HepG2 (cell line): ENCODE data around the gene SDR42E2. TPM values are rescaled to one million over a fixed set of nuclear protein-coding genes. Genes with fewer than 3 reads are reported as not detected.
A peak's percentile ranks its signal among the peaks of the same experiment; 100 is the strongest.

ENCODE experiments used
- CREB1 ChIP-seq, 2 experiments: fragments of 450-650 bp in 1 of 2; IDR thresholded peaks; 2 replicates each; pipeline ENCODE4 v1.6.1; 2016 to 2017; ENCODE audit warnings: control low read depth in 1 of 2, mild to moderate bottlenecking in 1 of 2, missing compliant biosample characterization in 1 of 2, missing genetic modification characterization in 1 of 2
- ELF4 ChIP-seq: sonication (generic); formaldehyde crosslinking; IDR thresholded peaks from 2 replicates; pipeline ENCODE4 v1.5.0; 2020; ENCODE audit warnings: missing genetic modification reagents, mild to moderate bottlenecking, moderate library complexity, borderline replicate concordance
- FOXM1 ChIP-seq: sonication (generic); formaldehyde crosslinking; IDR thresholded peaks from 2 replicates; pipeline ENCODE4 v1.5.0; 2020; ENCODE audit warnings: missing genetic modification reagents
- GTF3A ChIP-seq: sonication (generic); formaldehyde crosslinking; conservative IDR thresholded peaks from 2 replicates; pipeline ENCODE4 v1.4.0; 2020; ENCODE audit warnings: mild to moderate bottlenecking, missing genetic modification reagents
- ISX ChIP-seq: sonication (generic); formaldehyde crosslinking; conservative IDR thresholded peaks from 2 replicates; pipeline ENCODE4 v1.5.0; 2020; ENCODE audit warnings: missing genetic modification reagents
- MBD4 ChIP-seq: IDR thresholded peaks from 2 replicates; pipeline ENCODE4 v1.6.1; 2012; ENCODE audit warnings: low read length, inconsistent platforms, borderline replicate concordance
- MYC ChIP-seq: sonication (generic); formaldehyde crosslinking; IDR thresholded peaks from 2 replicates; pipeline ENCODE4 v1.9.0; 2021; ENCODE audit warnings: missing genetic modification reagents, borderline replicate concordance
- NCOA5 ChIP-seq: sonication (generic); formaldehyde crosslinking; IDR thresholded peaks from 2 replicates; pipeline ENCODE4 v1.4.0; 2020; ENCODE audit warnings: missing genetic modification reagents
- SOX13 ChIP-seq, 3 experiments: fragments of 450-650 bp in 1 of 3; sonication (generic) in 1 of 3; formaldehyde crosslinking in 1 of 3; IDR thresholded peaks in 2 of 3; conservative IDR thresholded peaks in 1 of 3; 2 replicates each; pipeline versions ENCODE4 v1.5.0 to v1.6.1; 2016 to 2020; ENCODE audit warnings: antibody characterized with exemption in 1 of 3, mild to moderate bottlenecking in 1 of 3, missing compliant biosample characterization in 1 of 3, missing genetic modification reagents in 1 of 3, moderate library complexity in 1 of 3
- ZBTB3 ChIP-seq: sonication (generic); formaldehyde crosslinking; IDR thresholded peaks from 2 replicates; pipeline ENCODE4 v1.4.0; 2020; ENCODE audit warnings: low read depth, mild to moderate bottlenecking, moderate library complexity, missing genetic modification reagents, borderline replicate concordance
- ZNF124 ChIP-seq: sonication (generic); formaldehyde crosslinking; IDR thresholded peaks from 2 replicates; pipeline ENCODE4 v1.4.0; 2020; ENCODE audit warnings: missing genetic modification reagents
- ZNF224 ChIP-seq: sonication (generic); formaldehyde crosslinking; IDR thresholded peaks from 2 replicates; pipeline ENCODE4 v1.5.0; 2020; ENCODE audit warnings: mild to moderate bottlenecking, missing genetic modification reagents
- ZNF326 ChIP-seq: sonication (generic); formaldehyde crosslinking; IDR thresholded peaks from 2 replicates; pipeline ENCODE4 v1.4.0; 2020; ENCODE audit warnings: missing genetic modification reagents, borderline replicate concordance
- ZNF383 ChIP-seq: sonication (generic); formaldehyde crosslinking; IDR thresholded peaks from 2 replicates; pipeline ENCODE4 v1.4.0; 2020; ENCODE audit warnings: missing genetic modification reagents, mild to moderate bottlenecking, borderline replicate concordance
- ZNF431 ChIP-seq: sonication (generic); formaldehyde crosslinking; IDR thresholded peaks from 2 replicates; pipeline ENCODE4 v1.9.0; 2022; ENCODE audit warnings: missing genetic modification reagents, low read depth, mild to moderate bottlenecking, borderline replicate concordance
- ZNF564 ChIP-seq: sonication (generic); formaldehyde crosslinking; IDR thresholded peaks from 2 replicates; pipeline ENCODE4 v1.8.1; 2023; ENCODE audit warnings: mild to moderate bottlenecking, missing genetic modification reagents
- polyA plus RNA-seq, 8 experiments: library from polyadenylated mRNA; depleted of rRNA in 3 of 8; stranded (reverse) in 7 of 8; unstranded in 1 of 8; fragments of >200 nt; fragmentation: Illumina TruSeq in 4 of 8; extraction: Trizol in 4 of 8; gene quantifications; 2 replicates each; pipeline versions ENCODE4 v1.2.1 to v1.2.3, GENCODE V29; 2011 to 2016; ENCODE audit warnings: low read depth in 4 of 8, missing spikeins in 1 of 8, mixed read lengths in 1 of 8; ENCODE audit not compliant: insufficient read depth in 1 of 8
- total RNA-seq, 5 experiments: library from RNA; depleted of rRNA; stranded (reverse); fragments of >200 nt; fragmentation: Illumina TruSeq; extraction: Trizol; gene quantifications; 2 replicates each; pipeline ENCODE4 v1.2.3, GENCODE V29; 2016; ENCODE audit warnings: low read depth in 1 of 5
- TF ChIP-seq, protein P1 (sequence below): sonication (generic); formaldehyde crosslinking; IDR thresholded peaks from 2 replicates; pipeline ENCODE4 v1.4.0; 2020; ENCODE audit warnings: missing genetic modification reagents
- TF ChIP-seq, protein P2 (sequence below): sonication (generic); formaldehyde crosslinking; IDR thresholded peaks from 2 replicates; pipeline ENCODE4 v1.4.0; 2020; ENCODE audit warnings: mild to moderate bottlenecking, missing genetic modification reagents
- TF ChIP-seq, protein P3 (sequence below): sonication (generic); formaldehyde crosslinking; IDR thresholded peaks from 2 replicates; pipeline ENCODE4 v1.4.0; 2020; ENCODE audit warnings: mild to moderate bottlenecking, missing genetic modification reagents
- TF ChIP-seq, protein P4 (sequence below), 2 experiments: sonication (generic) in 1 of 2; formaldehyde crosslinking in 1 of 2; IDR thresholded peaks; 2 replicates each; pipeline versions ENCODE4 v1.4.0 to v1.6.1; 2018 to 2020; ENCODE audit warnings: missing genetic modification reagents in 2 of 2, borderline replicate concordance in 1 of 2, low read depth in 1 of 2, mild to moderate bottlenecking in 1 of 2, missing biosample characterization in 1 of 2
- TF ChIP-seq, protein P5 (sequence below): sonication (generic); formaldehyde crosslinking; IDR thresholded peaks from 2 replicates; pipeline ENCODE4 v1.5.1; 2020; ENCODE audit warnings: mild to moderate bottlenecking, missing genetic modification reagents, moderate library complexity
- TF ChIP-seq, protein P6 (sequence below): IDR thresholded peaks from 2 replicates; pipeline ENCODE4 v1.6.1; 2016; ENCODE audit warnings: low read depth, borderline replicate concordance

SDR42E2 gene
- total and polyA plus RNA-seq, 2 of the 13 experiments (the other 11 are each of a cell fraction or from before 2014, with no cell fraction given) = 0.05 to 0.11 TPM

DNA sequence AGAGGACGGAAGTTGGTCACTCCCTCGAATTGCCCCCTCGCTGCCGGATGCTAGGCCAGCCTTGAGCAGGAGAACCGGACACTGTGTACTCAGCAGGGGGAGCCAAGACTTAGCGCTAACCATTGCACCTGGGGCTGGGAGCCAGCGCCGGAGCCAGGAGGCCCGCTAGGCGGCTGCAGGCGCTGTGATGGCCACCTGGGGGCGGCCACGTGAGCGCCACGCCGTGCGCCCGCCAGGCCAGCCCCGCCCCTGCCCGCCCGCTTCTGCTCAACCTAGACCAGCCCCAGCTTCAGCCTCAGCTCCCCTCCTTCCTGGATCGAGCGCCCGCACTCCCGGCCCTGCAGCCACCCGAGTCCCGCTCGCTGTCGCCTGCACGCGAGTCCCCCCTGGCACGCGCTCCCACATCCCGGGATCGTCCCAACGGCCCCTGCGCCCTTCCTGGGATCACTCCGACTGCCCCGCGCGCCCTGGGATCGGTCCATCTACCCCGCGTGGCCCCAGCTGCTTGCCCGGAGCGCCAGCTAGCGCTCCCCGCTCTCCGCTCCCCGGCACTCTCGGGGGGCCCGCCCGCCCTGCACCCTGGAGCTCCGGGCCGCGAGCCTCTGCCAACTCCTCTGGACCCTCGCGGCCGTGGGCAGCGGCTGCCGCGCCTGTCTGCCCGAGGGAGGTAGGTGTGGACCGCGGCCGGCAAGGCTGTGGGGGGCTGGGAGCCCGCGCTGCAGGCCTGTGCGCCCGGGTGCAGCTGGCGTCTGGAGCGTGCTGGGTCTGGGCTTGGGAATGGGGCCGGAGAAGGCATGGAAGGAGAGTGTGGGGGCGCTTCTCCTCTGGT lies 43.9 kb downstream of the SDR42E2 start, which contains the start of gene EEF2K (continued):
- TF ChIP-seq, protein P1, sequence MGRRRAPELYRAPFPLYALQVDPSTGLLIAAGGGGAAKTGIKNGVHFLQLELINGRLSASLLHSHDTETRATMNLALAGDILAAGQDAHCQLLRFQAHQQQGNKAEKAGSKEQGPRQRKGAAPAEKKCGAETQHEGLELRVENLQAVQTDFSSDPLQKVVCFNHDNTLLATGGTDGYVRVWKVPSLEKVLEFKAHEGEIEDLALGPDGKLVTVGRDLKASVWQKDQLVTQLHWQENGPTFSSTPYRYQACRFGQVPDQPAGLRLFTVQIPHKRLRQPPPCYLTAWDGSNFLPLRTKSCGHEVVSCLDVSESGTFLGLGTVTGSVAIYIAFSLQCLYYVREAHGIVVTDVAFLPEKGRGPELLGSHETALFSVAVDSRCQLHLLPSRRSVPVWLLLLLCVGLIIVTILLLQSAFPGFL = peak; percentile 77; the same call in 1 of the 2 replicates
- TF ChIP-seq ZNF564 (CRISPR knock-in tag) = peak; percentile 92
- TF ChIP-seq ZNF383 (CRISPR knock-in tag) = peak; percentile 88; the same call in 1 of the 2 replicates
- TF ChIP-seq ZNF431 (CRISPR knock-in tag) = peak; percentile 91
- 0 out of 2 replicates have a peak, but pooled peaks have one; percentile 37 for TF ChIP-seq FOXM1 (CRISPR knock-in tag)
- TF ChIP-seq NCOA5 (CRISPR knock-in tag) = no peak
- TF ChIP-seq, protein P2, sequence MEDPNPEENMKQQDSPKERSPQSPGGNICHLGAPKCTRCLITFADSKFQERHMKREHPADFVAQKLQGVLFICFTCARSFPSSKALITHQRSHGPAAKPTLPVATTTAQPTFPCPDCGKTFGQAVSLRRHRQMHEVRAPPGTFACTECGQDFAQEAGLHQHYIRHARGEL (CRISPR knock-in tag) = no peak
- no peak for TF ChIP-seq ZNF326 (CRISPR knock-in tag)
- no peak for TF ChIP-seq SOX13 (IDR thresholded peaks at IDR 0.05)
- peak in 1 of 2 experiments; percentile 69; a peak in 2 of 4 replicates for TF ChIP-seq SOX13 (CRISPR knock-in tag; conservative IDR thresholded peaks at IDR 0.05 in 1 of 2, IDR thresholded peaks at IDR 0.05 in 1 of 2)
- TF ChIP-seq, protein P3, sequence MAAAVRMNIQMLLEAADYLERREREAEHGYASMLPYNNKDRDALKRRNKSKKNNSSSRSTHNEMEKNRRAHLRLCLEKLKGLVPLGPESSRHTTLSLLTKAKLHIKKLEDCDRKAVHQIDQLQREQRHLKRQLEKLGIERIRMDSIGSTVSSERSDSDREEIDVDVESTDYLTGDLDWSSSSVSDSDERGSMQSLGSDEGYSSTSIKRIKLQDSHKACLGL (CRISPR knock-in tag) = peak; percentile 77; the same call in 1 of the 2 replicates
- peak; percentile 98; the same call in 1 of the 2 replicates for TF ChIP-seq GTF3A (CRISPR knock-in tag)
- peak; percentile 97 for TF ChIP-seq ISX (CRISPR knock-in tag)
- TF ChIP-seq, protein P4, sequence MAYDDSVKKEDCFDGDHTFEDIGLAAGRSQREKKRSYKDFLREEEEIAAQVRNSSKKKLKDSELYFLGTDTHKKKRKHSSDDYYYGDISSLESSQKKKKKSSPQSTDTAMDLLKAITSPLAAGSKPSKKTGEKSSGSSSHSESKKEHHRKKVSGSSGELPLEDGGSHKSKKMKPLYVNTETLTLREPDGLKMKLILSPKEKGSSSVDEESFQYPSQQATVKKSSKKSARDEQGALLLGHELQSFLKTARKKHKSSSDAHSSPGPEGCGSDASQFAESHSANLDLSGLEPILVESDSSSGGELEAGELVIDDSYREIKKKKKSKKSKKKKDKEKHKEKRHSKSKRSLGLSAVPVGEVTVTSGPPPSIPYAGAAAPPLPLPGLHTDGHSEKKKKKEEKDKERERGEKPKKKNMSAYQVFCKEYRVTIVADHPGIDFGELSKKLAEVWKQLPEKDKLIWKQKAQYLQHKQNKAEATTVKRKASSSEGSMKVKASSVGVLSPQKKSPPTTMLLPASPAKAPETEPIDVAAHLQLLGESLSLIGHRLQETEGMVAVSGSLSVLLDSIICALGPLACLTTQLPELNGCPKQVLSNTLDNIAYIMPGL (CRISPR knock-in tag; IDR thresholded peaks at IDR 0.05; ENCODE audit: borderline replicate concordance in 1 of 2, low read depth in 1 of 2) = peak; percentile 100
- TF ChIP-seq, protein P5, sequence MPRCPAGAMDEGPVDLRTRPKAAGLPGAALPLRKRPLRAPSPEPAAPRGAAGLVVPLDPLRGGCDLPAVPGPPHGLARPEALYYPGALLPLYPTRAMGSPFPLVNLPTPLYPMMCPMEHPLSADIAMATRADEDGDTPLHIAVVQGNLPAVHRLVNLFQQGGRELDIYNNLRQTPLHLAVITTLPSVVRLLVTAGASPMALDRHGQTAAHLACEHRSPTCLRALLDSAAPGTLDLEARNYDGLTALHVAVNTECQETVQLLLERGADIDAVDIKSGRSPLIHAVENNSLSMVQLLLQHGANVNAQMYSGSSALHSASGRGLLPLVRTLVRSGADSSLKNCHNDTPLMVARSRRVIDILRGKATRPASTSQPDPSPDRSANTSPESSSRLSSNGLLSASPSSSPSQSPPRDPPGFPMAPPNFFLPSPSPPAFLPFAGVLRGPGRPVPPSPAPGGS (CRISPR knock-in tag) = peak; percentile 87
- TF ChIP-seq MYC = peak; percentile 98
- no peak; the same call in none of the 2 replicates for TF ChIP-seq ELF4 (CRISPR knock-in tag)
- TF ChIP-seq, protein P6, sequence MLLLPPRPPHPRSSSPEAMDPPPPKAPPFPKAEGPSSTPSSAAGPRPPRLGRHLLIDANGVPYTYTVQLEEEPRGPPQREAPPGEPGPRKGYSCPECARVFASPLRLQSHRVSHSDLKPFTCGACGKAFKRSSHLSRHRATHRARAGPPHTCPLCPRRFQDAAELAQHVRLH = peak; percentile 94; the same call in 1 of the 2 replicates
- TF ChIP-seq CREB1 (IDR thresholded peaks at IDR 0.05) = no peak; the same call in 1 of the 2 replicates
- TF ChIP-seq CREB1 (CRISPR knock-in tag; IDR thresholded peaks at IDR 0.05) = no peak
- TF ChIP-seq ZNF124 (CRISPR knock-in tag) = peak; percentile 95; the same call in 1 of the 2 replicates
- no peak for TF ChIP-seq MBD4
- 0 out of 2 replicates have a peak, but pooled peaks have one; percentile 40 for TF ChIP-seq ZBTB3
- TF ChIP-seq ZNF224 = peak; percentile 94
